Renal cortex interstitium (tissue), 11 donors: Measurements from ENCODE around the gene PMP22. TPM values are rescaled to one million over a fixed set of nuclear protein-coding genes. Genes with fewer than 3 reads are reported as not detected.
"Not testable (repeated sequence)": the region's sequence is repeated elsewhere in the genome, so short reads cannot be mapped to it uniquely, and the experiment has no call there.

Source experiments
- DNase-seq, 11 donors: peaks; one replicate each; pipeline ENCODE4 v3.0.0-alpha.2; 2013; ENCODE audit warnings: low read depth in 9 of 11, low spot score in 4 of 11; ENCODE audit errors: extremely low read depth in 1 of 11
- polyA plus RNA-seq, 3 donors: library from polyadenylated mRNA; unstranded; fragments of 120-200 nt; gene quantifications; one replicate each; pipeline ENCODE4 v1.2.1, GENCODE V29; 2013; ENCODE audit not compliant: insufficient read length in 3 of 3

PMP22 gene
- polyA plus RNA-seq, 3 donors, result 58.1 to 71.7 (median 62.3) TPM

DNA sequence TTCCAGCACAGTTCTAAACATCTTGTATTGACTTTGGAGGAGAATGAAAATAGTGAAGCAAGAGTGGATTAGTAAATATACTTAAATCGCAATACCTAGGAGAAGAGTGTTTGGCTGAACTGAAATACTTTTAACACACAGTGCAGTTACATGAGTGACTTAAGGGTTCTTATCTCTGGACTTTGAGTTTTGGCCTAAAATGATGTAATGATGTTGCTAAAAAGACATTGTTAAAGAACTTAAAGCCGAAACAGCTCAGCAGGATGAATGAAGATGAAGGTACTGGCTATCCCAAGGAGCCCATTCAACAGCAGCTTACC lies 28.1 kb downstream of the PMP22 start:
- DNase-seq, result no peak

DNA sequence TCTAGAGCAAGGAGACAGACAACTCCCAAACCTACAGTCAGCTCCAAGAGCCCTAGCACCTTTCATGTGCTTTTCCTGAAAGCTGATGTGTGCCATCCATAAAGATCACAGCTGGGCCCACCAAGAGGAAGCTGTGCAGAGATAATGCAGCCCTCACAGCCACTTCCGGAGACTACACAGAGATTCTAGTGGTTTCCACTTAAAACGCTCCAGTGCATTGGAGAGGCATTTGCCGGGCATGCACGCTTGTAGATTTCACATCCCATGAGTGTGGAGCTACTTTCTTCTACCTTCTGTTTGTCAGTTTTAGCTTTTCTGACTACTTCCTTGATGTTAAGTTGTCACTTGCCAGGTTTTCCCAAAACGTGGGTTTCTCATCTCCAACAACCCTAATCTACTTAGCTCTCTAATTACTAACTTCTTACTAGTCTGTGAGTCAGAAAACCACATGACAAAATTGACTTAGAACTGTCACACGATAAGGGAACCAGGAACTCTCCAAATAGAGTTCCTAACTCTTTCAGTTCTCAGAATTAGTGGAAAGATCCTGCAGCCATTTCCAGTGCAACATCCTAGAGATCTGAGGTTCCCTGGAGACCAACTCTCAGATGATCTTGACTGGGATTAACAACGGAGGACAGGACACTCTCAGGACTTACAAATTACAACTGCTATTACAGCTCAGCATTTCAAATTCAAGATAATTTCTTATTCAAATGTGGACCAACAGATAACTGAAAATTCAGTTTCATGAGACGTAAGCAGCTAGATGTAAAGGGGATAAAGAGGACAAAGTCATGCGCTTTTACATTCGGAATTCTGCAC lies 28.6 kb downstream of the PMP22 start:
- no peak for DNase-seq

DNA sequence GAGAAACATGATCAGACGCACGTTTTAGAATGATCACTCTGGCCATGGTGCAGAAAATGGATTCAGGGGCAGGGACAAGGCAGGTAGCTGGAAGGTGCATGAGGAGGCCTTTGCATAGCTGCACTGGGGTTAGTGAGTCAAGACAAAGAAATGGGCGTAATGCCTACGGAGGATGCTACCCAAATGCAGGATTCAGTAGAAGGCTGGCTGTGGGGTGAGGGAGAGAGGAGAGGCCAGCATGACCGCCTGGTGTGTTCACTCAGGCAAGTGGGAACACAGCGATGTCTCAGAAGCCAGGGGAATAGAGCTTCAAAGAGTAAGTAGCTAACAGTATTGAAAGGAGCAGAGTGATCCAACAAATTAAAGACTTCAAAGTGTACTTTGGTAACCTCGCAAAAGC lies 31.2 kb downstream of the PMP22 start:
- DNase-seq, result no peak

DNA sequence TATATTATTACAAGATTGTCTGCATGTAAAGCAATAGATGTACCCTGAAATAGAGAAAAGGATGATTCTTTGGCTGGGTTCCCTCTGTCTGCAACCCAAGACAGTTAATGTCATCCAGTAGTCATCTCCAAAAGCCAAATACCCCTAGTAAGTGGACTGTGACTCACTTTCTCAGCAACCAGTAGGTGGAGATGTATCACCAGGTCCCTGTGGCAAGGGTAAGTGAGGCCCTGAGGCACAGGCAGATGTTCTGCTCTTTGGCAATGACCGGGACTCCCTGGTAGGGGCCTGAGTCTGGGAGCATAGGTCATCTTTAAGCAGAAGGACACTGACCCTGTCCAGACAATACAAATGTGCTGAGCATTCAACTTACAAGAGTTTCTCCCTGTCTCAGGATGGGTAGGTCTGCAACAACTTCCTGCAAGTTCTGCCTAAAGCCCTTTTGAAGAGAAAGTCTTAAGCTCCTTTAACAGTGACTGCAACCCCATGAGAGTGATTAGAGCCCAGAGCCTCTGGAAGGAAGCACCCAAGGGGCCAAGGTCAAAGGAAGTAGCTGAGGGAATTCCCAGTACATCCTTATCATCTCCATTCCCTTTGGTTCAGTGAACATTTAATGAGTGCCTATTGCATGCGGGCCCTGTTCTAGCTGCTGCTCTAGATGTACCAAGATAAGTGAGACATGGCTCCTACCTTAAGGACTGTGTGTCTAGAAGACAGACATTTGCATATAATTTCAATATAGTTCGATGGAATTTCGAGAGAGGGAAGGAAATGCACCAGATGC lies 31.9 kb downstream of the PMP22 start:
- no peak for DNase-seq

DNA sequence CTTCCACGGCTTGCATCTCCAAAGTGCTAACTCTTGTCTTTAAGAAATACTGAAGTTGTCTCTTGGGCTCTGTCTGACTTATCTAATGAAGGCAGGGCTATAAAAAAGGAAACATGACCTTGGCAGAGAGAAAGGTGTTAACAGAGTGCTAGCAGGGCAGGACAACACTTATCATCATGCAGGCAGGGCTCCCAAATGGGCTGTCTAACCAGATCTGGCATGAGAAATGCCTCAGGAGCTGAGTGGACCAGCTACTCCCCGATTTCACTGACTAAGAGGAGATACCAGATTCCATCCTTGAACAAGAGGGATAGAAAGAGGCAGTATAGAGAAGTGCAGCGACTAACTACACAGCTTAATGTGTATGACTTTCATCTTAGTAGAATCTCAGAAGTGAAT lies 32.6 kb downstream of the PMP22 start:
- no peak for DNase-seq

DNA sequence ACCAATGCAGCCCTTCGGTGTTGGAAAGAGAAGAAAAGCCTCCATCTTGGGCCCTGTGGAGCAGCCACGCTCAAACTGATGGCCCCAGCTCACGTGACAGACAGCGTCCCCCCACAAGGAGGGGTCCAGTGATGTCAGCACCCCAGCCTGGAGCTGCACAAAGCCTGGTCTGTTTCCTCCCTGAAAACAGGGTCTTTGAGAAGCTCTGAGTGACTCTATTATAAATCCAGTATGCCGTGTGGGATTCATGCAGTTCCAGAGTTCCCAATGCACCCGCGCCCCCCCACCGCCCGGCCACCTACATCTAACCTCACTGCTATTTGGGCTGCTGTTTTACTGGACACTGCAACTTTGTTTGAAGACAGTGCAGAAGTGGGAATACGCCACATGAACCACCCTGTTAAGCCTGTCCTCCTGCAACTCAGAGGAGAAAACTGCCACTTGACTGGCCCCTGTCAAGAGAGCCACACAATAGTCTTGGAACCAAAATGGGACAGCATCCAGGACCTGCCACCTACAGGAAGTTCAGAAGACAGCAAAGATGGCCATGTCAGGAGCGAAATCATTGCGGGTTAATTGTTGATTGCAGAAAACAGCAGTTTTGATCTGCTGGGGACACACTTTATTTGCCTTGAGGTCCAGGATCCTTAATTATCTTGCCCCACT lies 33.1 kb downstream of the PMP22 start:
- DNase-seq, result no peak

DNA sequence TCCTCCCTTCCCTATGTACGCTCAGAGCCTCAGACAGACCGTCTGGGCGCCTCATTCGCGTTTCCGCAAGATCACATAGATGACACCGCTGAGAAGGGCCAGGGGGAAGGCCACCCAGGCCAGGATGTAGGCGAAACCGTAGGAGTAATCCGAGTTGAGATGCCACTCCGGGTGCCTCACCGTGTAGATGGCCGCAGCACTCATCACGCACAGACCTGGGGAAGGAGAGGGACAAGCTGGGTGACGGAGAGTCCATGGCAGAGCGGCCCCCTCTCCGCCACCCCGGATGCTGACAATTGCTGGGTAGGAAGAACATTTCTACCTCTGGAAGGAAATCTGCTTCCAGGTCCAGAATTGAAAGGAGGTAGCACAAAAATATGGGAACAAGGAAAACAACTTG lies 34.3 kb downstream of the PMP22 start:
- no peak for DNase-seq

DNA sequence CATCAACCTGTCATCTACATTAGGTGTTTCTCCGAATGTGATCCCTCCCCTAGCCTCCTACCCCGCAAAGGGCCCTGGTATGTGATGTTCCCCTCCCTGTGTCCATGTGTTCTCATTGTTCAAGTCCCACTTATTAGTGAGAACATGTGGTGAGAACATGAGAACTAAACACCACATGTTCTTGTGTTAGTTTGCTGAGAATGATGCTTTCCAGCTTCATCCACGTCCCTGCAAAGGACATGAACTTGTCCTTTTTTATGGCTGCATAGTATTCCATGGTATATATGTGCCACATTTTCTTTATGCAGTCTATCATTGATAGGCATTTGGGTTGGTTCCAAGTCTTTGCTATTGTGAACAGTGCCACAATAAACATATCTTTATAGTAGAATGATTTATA lies 43.3 kb downstream of the PMP22 start:
- DNase-seq, result not testable (repeated sequence)

DNA sequence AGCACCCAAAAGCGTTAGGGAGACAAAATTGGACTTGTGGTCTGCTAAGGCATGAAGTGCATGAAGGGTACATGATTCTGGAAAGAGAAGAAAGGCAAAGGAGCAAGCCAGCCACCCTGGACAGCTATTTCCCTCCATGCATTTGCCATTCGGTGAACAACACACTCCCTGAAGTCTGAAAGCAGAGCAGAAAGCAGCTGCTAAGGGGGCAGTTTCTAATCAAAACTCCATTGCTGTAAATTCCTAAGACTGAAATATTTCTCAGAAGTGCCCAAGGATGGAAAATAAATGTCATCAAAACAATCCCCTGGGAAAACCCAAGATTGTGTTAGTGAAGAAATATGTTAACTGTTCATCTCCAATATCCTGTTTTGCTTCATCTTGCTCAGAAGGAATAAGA lies 44.3 kb downstream of the PMP22 start:
- no peak for DNase-seq

DNA sequence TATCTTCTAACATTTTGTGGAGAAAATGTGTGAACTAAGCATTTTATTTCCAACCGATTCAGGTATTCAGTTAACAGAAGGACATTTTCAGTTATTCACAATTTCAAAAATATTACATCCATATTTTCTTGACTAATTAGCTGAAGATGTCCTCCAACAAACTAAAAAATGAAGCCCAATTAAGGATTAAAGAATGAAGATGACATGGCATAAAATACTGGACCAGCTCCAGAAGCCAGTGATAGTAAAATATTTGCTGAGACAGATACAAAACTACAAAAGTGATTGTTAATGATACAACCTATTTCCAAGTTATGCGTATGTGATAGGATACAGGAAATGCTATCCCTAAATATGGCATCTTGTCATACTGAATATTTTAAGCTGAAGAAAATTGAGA lies 48.6 kb downstream of the PMP22 start:
- no peak for DNase-seq

DNA sequence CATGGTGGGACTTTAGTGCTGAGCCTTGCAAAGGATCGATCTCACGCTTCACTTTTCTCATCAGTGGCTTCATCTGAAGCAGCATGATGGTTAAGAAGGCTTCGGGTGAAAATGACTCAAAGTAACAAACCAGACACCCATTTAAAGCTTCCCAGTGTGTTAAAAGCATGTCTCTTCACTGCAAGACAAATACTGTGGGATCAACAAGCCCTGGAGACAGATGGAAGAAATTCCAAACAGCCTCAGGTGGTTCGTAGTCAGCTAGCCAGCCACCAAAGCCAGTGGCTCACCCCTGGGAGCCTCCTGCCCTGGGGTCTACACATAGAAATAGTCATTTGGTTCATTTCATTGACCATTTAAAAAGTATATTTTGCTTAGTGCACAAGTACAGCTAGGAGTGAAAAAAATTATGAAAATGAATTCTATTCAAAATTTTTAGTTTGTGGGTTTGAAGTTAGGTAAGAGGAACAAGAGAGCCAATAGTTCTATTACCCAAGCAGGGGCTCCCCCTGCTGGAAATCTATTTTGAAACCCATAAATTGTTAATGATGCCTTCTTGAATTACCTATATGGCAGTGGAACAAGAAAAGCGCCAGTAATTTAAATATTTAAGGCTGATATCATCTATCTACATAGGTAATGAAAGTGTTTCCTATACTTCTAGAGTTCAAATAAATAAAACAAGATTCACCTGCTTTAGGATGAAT lies 51.6 kb downstream of the PMP22 start:
- DNase-seq, result peak in 1 of 11 donors; percentile 10

DNA sequence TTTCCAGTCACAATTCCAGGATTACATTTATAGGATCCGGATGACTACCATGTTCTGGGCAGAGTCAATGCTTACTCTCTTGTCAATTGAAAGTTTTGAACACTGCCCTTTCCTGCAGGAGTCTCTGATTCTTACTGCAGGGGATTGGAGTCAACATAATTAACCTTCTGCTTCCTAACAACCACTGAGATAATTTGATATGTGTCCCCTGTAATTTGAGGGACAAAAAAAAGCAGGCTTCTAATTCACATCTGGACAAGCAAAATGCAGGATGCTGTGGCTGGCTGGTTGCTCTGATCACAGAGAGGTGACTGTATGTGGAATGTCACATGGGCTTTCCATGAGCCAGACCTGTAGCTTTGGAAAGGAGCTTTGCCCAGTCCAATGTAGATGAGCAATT lies 54.9 kb downstream of the PMP22 start:
- no peak for DNase-seq

DNA sequence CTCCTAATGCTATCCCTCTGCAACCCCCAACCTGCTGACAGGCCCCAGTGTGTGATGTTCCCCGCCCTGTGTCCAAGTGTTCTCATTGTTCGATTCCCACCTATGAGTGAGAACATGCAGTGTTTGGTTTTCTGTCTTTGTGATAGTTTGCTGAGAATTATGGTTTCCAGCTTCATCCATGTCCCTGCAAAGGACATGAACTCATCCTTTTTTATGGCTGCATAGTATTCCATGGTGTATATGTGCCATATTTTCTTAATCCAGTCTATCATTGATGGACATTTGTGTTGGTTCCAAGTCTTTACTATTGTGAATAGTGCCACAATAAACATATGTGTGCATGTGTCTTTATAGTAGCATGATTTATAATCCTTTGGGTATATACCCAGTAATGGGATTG lies 62.1 kb downstream of the PMP22 start:
- not testable (repeated sequence) for DNase-seq

DNA sequence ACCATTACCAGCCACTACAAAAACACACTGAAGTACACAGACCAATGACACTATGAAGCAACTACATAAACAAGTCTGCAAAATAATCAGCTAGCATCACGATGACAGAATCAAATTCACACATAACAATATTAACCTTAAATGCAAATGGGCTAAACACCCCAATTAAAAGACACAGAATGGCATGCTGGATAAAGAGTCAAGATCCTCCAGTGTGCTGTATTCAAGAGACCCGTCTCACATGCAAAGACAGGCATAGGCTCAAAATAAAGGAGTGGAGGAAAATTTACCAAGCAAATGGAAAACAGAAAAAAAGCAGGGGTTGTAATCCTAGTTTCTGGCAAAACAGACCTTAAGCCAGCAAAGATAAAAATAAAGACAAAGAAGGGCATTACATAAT lies 64.6 kb downstream of the PMP22 start:
- not testable (repeated sequence) for DNase-seq

DNA sequence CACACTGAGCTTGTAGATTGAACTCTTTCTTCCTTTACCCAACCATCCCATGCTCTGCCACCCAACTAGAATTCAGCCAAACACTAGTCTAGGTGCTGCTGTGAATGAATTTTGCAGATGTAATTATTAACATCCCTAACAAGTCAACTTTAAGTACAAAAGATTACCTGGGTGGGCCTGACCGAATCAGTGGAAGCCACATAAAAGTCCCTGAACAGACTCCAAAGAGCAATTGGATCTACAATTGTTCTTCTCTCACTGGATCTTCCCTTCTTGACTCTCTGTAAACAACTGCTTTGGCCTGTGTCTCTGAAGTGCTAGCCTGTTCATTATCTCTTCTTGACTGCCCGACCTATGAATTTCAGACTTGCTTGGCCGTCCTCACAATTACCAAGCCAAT lies 67.9 kb downstream of the PMP22 start:
- no peak for DNase-seq

DNA sequence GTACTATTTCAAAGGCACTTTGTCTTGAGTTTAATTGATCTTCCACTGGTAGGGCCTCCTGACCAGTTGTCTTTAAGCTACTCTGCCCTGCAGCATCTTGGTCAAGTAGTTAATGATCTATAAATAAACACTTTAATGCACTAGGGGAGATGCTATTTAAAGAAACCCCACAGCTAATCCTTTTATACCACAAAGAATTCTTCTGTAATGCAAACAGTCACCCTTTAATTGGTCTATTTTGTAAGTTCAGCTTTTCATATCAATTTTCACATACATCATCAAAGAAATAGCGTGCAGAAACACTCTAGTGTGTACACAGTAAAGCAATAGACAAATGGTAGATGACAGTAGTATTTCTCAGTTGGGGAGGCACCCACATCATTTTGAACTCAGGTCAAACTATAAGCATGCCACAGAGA lies 70.3 kb downstream of the PMP22 start:
- DNase-seq, result no peak

DNA sequence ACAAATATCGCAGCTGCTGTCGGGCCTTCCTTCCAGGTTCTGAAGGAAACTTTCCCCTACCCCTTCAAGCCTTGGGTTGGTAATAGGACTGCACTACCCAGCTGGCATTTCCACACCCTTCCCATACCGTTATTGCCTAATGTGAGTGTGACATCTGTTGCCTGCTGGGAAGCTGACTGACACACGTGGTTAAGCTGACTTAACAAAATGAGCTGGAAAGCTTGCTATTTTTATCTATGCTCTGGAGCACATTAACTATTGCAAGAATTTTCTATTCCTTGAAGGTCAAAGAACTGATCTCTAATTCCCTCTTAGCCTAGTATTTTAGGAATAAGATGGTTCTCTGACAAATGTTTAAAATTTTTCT lies 79.5 kb downstream of the PMP22 start:
- DNase-seq, result peak in 2 of 11 donors; percentile 8 to 33

DNA sequence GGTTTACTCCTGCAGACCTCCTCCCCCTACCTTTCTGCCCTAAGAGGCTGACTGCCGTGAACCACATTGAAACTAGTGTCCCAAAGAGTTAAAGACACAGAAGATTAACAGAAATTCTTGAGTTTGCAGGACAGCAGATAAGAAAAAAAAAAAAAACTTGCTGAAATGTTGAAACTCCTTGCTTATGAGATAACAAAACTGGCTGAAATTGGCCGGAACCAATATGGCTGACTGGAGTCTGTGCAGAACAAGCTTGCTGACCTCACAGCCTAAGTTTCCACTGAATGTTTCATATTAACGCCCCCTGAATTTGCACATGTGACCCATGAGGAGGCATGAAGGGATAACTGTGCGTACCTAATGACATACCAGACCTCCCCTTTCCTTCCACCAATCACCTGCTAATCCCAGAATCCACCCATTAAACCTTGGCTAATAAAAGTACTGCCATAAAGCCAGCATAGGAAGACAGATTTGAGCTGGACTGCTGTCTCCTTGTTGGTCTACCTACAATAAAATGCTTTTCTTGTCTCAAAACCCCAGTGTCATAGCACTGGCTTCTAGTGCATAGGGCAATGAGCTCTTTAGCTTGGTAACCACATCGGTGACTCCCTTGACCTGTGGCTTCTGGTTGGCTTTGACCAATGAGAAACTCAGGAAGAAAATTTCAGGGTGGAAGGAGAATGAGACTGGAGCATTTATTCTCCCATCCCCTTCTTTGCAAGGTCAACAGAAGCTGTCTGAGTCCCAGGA lies 80.1 kb downstream of the PMP22 start:
- no peak for DNase-seq

DNA sequence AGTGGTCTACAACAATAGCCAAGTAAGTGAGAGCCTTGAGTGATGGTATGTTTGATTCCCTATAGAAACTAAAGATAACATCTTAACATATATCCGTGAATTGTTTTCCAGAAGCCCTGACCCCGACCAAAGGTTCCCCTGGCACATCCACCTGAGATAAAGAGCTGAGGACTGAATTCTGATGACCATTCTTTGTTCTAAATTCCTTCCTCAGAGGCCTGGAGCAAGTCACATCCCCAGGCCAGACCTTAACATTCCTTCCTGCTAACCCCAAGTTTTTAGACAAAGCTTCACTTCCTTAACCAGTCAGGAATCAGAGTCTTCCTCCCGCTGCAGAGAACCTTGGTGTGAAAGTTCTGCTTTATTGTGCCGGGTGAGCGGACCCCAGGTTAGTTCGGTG lies 83.3 kb downstream of the PMP22 start:
- no peak for DNase-seq
